SK-N-SH treated with all-trans-retinoic acid at 6 μM for 48 hours (cell line): Measurements from ENCODE around the gene GAL3ST1.
"Not testable (repeated sequence)": the region's sequence is repeated elsewhere in the genome, so short reads cannot be mapped to it uniquely, and the experiment has no call there.

Source experiments
- ATAC-seq: fragments of 200-7000 bp; cut with Tn5 transposase; 3 replicates; pipeline ENCODE4 v1.9.1; 2020; ENCODE audit warnings: mild to moderate bottlenecking, moderate library complexity
- BACH2 ChIP-seq: fragments of 250-450 bp; sonication (Bioruptor Pico); IDR thresholded peaks from 2 replicates; pipeline ENCODE4 v1.9.0; 2021; ENCODE audit warnings: mild to moderate bottlenecking, borderline replicate concordance
- CSDC2 ChIP-seq: fragments of 250-450 bp; sonication (Bioruptor Pico); IDR thresholded peaks from 2 replicates; pipeline ENCODE4 v1.5.0; 2020; ENCODE audit warnings: mild to moderate bottlenecking, moderate library complexity
- CSRNP3 ChIP-seq: fragments of 250-450 bp; sonication (Bioruptor Pico); IDR thresholded peaks from 2 replicates; pipeline ENCODE4 v1.5.1; 2021; ENCODE audit warnings: mild to moderate bottlenecking, moderate library complexity
- ESRRG ChIP-seq: fragments of 250-450 bp; sonication (Bioruptor Pico); IDR thresholded peaks from 2 replicates; pipeline ENCODE4 v1.6.1; 2021; ENCODE audit warnings: mild to moderate bottlenecking
- GLIS3 ChIP-seq: fragments of 250-450 bp; sonication (Bioruptor Pico); IDR thresholded peaks from 2 replicates; pipeline ENCODE4 v1.5.0; 2020; ENCODE audit warnings: mild to moderate bottlenecking, moderate library complexity
- ISL1 ChIP-seq: fragments of 250-450 bp; sonication (Bioruptor Pico); IDR thresholded peaks from 2 replicates; pipeline ENCODE4 v2.1.2; 2022; ENCODE audit warnings: mild to moderate bottlenecking, moderate library complexity
- OSR1 ChIP-seq: fragments of 250-450 bp; sonication (Bioruptor Pico); IDR thresholded peaks from 2 replicates; pipeline ENCODE4 v1.8.0; 2022; ENCODE audit warnings: moderate library complexity, mild to moderate bottlenecking, inconsistent platforms
- RARB ChIP-seq: fragments of 250-450 bp; sonication (Bioruptor Pico); IDR thresholded peaks from 2 replicates; pipeline ENCODE4 v1.8.0; 2021; ENCODE audit warnings: mild to moderate bottlenecking, moderate library complexity
- SNAI2 ChIP-seq: fragments of 250-450 bp; sonication (Bioruptor Pico); IDR thresholded peaks from 2 replicates; pipeline ENCODE4 v1.5.0; 2020; ENCODE audit warnings: mild to moderate bottlenecking, moderate library complexity
- TCF4 ChIP-seq: fragments of 250-450 bp; sonication (Bioruptor Pico); IDR thresholded peaks from 2 replicates; pipeline ENCODE4 v1.8.0; 2021; ENCODE audit warnings: mild to moderate bottlenecking, moderate library complexity, borderline replicate concordance
- TOX ChIP-seq: fragments of 250-450 bp; sonication (Bioruptor Pico); IDR thresholded peaks from 2 replicates; pipeline ENCODE4 v1.8.0; 2021; ENCODE audit warnings: mild to moderate bottlenecking, moderate library complexity, borderline replicate concordance
- TSHZ2 ChIP-seq: fragments of 250-450 bp; sonication (Bioruptor Pico); IDR thresholded peaks from 2 replicates; pipeline ENCODE4 v1.5.0; 2020; ENCODE audit warnings: mild to moderate bottlenecking, moderate library complexity
- ZC3H10 ChIP-seq: fragments of 250-450 bp; sonication (Bioruptor Pico); IDR thresholded peaks from 2 replicates; pipeline ENCODE4 v1.5.1; 2021; ENCODE audit warnings: mild to moderate bottlenecking, moderate library complexity
- ZFP3 ChIP-seq: fragments of 250-450 bp; sonication (Bioruptor Pico); IDR thresholded peaks from 2 replicates; pipeline ENCODE4 v1.5.0; 2020; ENCODE audit warnings: mild to moderate bottlenecking, moderate library complexity
- ZFP30 ChIP-seq: fragments of 450-650 bp; formaldehyde crosslinking; IDR thresholded peaks from 2 replicates; pipeline ENCODE4 v1.5.0; 2022; ENCODE audit warnings: mild to moderate bottlenecking, moderate library complexity
- ZNF565 ChIP-seq: fragments of 450-650 bp; formaldehyde crosslinking; conservative IDR thresholded peaks from 2 replicates; pipeline ENCODE4 v1.5.0; 2020; ENCODE audit warnings: low read depth, mild to moderate bottlenecking, moderate library complexity
- ZNF70 ChIP-seq: fragments of 450-650 bp; formaldehyde crosslinking; IDR thresholded peaks from 2 replicates; pipeline ENCODE4 v1.5.0; 2020; ENCODE audit warnings: mild to moderate bottlenecking, moderate library complexity
- ZNF8 ChIP-seq: fragments of 450-650 bp; formaldehyde crosslinking; IDR thresholded peaks from 2 replicates; pipeline ENCODE4 v1.5.0; 2020; ENCODE audit warnings: mild to moderate bottlenecking, moderate library complexity
- TF ChIP-seq, protein P1 (sequence below): fragments of 250-450 bp; sonication (Bioruptor Pico); IDR thresholded peaks from 2 replicates; pipeline ENCODE4 v1.8.0; 2021; ENCODE audit warnings: low read depth, mild to moderate bottlenecking, moderate library complexity, borderline replicate concordance
- TF ChIP-seq, protein P2 (sequence below): fragments of 250-450 bp; sonication (Bioruptor Pico); IDR thresholded peaks from 2 replicates; pipeline ENCODE4 v1.8.0; 2020; ENCODE audit warnings: mild to moderate bottlenecking, moderate library complexity, borderline replicate concordance

Gene GAL3ST1

DNA sequence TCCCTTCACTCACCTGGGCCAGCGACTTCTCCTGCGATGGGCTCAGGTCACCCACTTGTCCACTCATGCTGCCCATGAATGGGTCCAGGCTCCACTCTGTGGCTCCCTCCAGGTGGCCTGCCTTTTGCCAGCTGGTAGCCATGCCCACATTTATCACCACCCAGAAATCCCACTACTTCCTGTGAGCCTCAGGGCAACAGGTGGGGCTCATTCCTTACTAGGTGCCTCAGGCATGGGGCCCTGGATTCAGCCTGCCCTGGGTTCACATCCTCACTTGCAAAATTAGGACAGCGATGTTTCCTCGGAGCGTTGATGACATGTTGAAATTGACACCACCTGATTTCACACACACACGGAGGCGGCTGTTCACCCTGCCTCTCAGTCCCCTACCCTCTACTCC, 27.8 kb downstream of the GAL3ST1 start, which contains the start of gene SEC14L6:
Gene SEC14L6, minus strand, starts transcription at position 126 of the 400 bp plus-strand sequence. Its CDS starts 59 bp downstream, at position 67.
- TF ChIP-seq CSRNP3 (CRISPR knock-in tag): no peak
- TF ChIP-seq, protein P1, sequence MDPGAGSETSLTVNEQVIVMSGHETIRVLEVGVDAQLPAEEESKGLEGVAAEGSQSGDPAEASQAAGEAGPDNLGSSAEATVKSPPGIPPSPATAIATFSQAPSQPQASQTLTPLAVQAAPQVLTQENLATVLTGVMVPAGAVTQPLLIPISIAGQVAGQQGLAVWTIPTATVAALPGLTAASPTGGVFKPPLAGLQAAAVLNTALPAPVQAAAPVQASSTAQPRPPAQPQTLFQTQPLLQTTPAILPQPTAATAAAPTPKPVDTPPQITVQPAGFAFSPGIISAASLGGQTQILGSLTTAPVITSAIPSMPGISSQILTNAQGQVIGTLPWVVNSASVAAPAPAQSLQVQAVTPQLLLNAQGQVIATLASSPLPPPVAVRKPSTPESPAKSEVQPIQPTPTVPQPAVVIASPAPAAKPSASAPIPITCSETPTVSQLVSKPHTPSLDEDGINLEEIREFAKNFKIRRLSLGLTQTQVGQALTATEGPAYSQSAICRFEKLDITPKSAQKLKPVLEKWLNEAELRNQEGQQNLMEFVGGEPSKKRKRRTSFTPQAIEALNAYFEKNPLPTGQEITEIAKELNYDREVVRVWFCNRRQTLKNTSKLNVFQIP (CRISPR knock-in tag): no peak
- no peak for TF ChIP-seq BACH2
- TF ChIP-seq RARB (CRISPR knock-in tag): no peak
- TF ChIP-seq CSDC2 (CRISPR knock-in tag): no peak
- no peak for TF ChIP-seq ESRRG (CRISPR knock-in tag)
- no peak for TF ChIP-seq GLIS3 (CRISPR knock-in tag)
- TF ChIP-seq, protein P2, sequence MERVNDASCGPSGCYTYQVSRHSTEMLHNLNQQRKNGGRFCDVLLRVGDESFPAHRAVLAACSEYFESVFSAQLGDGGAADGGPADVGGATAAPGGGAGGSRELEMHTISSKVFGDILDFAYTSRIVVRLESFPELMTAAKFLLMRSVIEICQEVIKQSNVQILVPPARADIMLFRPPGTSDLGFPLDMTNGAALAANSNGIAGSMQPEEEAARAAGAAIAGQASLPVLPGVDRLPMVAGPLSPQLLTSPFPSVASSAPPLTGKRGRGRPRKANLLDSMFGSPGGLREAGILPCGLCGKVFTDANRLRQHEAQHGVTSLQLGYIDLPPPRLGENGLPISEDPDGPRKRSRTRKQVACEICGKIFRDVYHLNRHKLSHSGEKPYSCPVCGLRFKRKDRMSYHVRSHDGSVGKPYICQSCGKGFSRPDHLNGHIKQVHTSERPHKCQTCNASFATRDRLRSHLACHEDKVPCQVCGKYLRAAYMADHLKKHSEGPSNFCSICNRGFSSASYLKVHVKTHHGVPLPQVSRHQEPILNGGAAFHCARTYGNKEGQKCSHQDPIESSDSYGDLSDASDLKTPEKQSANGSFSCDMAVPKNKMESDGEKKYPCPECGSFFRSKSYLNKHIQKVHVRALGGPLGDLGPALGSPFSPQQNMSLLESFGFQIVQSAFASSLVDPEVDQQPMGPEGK: no peak
- TF ChIP-seq ZNF70: no peak
- no peak for ATAC-seq

GRCh38 chr22:30542811-30543188, 31.7 kb downstream of the GAL3ST1 start:
- ATAC-seq: no peak
- TF ChIP-seq ZC3H10 (CRISPR knock-in tag) (no peak), SNAI2 (CRISPR knock-in tag) (no peak), ESRRG (CRISPR knock-in tag) (no peak), ISL1 (no peak), CSDC2 (CRISPR knock-in tag) (no peak), ZNF565 (no peak), BACH2 (no peak), TSHZ2 (CRISPR knock-in tag) (no peak), ZNF8 (CRISPR knock-in tag) (no peak), GLIS3 (CRISPR knock-in tag) (no peak), RARB (CRISPR knock-in tag) (no peak), TCF4 (no peak), ZNF70 (no peak), CSRNP3 (CRISPR knock-in tag) (no peak)
- TF ChIP-seq, protein P2: no peak

GRCh38 chr22:30541961-30542810, 32.3 kb downstream of the GAL3ST1 start:
- no peak for ATAC-seq
- TF ChIP-seq ZFP30 (no peak), ESRRG (CRISPR knock-in tag) (no peak), TOX (CRISPR knock-in tag) (no peak), GLIS3 (CRISPR knock-in tag) (no peak), ZNF565 (no peak), ZFP3 (CRISPR knock-in tag) (no peak), OSR1 (CRISPR knock-in tag) (no peak), CSDC2 (CRISPR knock-in tag) (no peak), BACH2 (no peak), SNAI2 (CRISPR knock-in tag) (no peak)
- TF ChIP-seq, protein P2: no peak

DNA sequence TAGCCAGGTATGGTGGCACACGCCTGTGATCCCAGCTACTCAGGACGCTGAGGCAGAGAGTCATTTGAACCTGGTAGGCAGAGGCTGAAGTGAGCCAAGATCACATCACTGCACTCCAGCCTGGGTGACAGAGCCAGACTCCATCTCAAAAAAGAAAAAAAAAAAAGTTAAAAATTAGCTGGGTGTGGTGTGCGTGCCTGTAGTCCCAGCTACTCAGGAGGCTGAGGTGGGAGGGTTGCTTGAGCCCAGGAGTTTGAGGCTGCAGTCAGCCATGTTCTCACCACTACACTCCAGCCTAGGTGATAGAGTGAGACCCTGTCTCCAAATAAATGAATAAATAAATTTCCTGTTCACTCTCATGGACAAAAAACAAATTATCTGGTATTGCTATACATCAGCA, 33.0 kb downstream of the GAL3ST1 start:
- not testable (repeated sequence) for ATAC-seq
